ENCODE measurements around the gene TMEM72. TPM values are rescaled to one million over a fixed set of nuclear protein-coding genes. Genes with fewer than 3 reads are reported as not detected.

The TMEM72 gene
- total RNA-seq, 4 donors from 2014 or later, result not detected

DNA sequence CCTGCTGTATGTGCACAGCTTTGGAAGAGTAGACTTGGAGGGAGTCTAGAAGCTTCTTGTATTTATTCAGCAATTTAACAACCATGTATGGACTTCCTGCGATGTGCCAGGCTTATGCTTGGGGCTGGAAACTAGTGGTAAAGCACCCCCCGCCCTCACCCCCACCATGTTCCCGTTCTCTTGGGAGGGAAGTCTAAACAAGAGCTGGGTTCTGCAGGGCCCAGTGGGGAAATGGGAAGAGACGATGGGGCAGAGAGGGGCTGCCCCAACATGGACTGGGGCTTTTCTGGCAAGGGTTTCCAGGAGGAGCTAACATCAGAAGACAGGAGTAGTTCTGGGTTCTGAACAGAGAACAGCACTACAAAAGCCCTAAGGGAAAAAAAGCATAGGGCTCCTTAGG is 56.5 kb downstream of the TMEM72 start:
- intact Hi-C loops (cut with DNase I; ENCODE audit: low total_unique reads), result no loop called here
- TF ChIP-seq, protein P1, sequence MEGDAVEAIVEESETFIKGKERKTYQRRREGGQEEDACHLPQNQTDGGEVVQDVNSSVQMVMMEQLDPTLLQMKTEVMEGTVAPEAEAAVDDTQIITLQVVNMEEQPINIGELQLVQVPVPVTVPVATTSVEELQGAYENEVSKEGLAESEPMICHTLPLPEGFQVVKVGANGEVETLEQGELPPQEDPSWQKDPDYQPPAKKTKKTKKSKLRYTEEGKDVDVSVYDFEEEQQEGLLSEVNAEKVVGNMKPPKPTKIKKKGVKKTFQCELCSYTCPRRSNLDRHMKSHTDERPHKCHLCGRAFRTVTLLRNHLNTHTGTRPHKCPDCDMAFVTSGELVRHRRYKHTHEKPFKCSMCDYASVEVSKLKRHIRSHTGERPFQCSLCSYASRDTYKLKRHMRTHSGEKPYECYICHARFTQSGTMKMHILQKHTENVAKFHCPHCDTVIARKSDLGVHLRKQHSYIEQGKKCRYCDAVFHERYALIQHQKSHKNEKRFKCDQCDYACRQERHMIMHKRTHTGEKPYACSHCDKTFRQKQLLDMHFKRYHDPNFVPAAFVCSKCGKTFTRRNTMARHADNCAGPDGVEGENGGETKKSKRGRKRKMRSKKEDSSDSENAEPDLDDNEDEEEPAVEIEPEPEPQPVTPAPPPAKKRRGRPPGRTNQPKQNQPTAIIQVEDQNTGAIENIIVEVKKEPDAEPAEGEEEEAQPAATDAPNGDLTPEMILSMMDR (IDR thresholded peaks at IDR 0.05), result no peak
- no peak for TF ChIP-seq POLR2A (IDR thresholded peaks at IDR 0.05)
- 78 to 80% methylated on average over 4 of the region's 4 CpGs for WGBS, 2 donors
- no peak overlapping the region for H3K4me3 ChIP-seq (ENCODE audit: low read depth, poor library complexity, severe bottlenecking)
- DNase-seq (ENCODE audit: low spot score in 2 of 2), result peak in 1 of 2 donors; percentile 84

DNA sequence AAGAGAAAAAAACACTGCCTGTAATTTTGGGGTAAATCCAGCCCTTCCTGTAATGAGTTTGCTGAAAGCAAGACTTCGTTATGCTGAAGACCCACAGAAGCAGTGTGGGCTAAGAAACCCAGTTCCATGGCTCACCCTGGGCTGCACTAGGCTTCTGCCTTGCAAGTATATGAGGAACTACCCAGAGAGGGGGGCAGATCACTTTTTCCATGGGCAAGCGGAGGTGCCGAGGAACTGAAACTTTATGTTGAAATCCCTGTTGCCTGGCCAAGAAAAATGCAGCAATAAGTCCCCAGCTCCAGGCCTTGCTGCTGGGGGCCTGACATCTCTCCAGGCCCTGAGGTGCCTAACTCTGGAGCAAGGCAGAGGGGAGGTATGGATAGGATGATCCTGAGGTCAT is 57.0 kb downstream of the TMEM72 start:
- H3K4me3 ChIP-seq (ENCODE audit: low read depth, poor library complexity, severe bottlenecking), result no peak overlapping the region
- 45 to 48% methylated on average over 3 of the region's 3 CpGs for WGBS, 2 donors
- intact Hi-C loops (cut with DNase I; ENCODE audit: low total_unique reads), result no loop called here
- peak in 1 of 2 donors; percentile 91 for DNase-seq (ENCODE audit: low spot score in 2 of 2)
- no peak for TF ChIP-seq POLR2A (IDR thresholded peaks at IDR 0.05)
- TF ChIP-seq, protein P1 (IDR thresholded peaks at IDR 0.05), result no peak

DNA sequence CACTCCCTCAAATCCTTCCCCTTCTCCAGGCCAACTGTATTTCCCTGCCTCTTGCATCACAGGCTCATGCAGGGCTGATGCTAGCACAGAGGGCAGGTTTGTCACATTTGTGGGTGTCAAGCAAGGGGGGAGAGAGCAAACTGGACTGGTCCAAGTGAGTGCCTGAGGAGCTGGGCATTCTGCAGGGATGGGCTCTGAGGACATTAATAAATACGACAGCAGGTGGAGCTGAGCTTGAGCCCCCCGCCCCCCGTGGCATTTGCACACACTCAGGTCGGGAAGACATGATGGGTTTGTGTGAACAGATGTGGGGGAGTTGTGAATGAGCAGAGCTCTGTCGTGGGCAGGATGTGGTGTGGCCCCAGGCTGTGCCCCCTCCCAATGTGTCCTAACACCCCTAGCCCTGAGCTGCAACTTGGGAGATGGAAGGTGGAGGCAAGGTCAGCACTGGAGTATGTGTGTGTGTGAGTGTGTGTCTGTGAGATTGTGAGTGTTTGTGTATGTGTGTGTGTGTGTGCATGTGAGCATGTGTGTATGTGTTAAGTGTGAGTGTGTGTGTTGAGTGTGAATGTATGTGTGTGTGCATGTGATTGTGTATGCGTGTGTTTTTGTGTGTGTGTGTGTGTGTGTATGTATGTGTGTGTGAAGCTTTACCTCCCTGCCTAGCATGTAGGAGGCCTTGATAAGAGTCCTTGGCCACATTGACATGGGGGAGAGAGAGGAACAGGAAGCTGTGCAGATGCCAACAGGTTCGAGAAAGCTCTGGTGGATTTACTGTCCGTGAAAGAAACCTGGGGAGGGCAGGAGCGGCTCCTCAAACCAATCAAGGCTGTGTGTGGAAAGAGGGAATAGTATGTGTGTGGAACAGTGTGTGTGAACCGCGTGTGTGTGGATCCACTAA is 57.6 kb downstream of the TMEM72 start:
- no peak overlapping the region for H3K4me3 ChIP-seq (ENCODE audit: low read depth, poor library complexity, severe bottlenecking)
- intact Hi-C loops (cut with DNase I; ENCODE audit: low total_unique reads), result no loop called here
- TF ChIP-seq, protein P1 (IDR thresholded peaks at IDR 0.05), result no peak
- TF ChIP-seq POLR2A (IDR thresholded peaks at IDR 0.05), result no peak
- DNase-seq (ENCODE audit: low spot score in 2 of 2), result peak in 1 of 2 donors; percentile 76
- WGBS, 2 donors, result 82 to 83% methylated on average over 11 of the region's 11 CpGs

DNA sequence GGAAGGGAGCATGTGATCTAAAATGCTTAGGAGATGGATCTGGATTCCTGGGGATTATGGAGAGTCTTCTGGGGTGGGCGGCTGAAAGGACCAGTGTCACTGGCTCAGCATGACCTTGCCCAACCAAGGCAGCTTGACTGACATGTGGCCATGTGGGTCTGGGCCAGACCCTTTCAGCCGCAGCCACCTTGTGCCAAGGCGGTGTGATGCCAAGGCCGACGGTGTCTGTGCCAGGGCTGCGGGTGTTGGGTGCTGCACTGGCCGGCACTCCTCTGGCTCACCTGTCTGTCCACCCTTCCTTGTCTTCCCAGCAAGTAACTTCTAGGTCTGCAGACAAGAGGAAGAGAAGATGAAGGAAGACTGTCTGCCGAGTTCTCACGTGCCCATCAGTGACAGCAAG is 58.7 kb downstream of the TMEM72 start:
- H3K4me3 ChIP-seq (ENCODE audit: low read depth, poor library complexity, severe bottlenecking), result no peak overlapping the region
- DNase-seq (ENCODE audit: low spot score in 2 of 2), result peak in 1 of 2 donors; percentile 82
- TF ChIP-seq, protein P1 (IDR thresholded peaks at IDR 0.05), result no peak
- WGBS, 2 donors, result 92 to 96% methylated on average over 9 of the region's 9 CpGs
- intact Hi-C loops (cut with DNase I; ENCODE audit: low total_unique reads), result no loop called here

DNA sequence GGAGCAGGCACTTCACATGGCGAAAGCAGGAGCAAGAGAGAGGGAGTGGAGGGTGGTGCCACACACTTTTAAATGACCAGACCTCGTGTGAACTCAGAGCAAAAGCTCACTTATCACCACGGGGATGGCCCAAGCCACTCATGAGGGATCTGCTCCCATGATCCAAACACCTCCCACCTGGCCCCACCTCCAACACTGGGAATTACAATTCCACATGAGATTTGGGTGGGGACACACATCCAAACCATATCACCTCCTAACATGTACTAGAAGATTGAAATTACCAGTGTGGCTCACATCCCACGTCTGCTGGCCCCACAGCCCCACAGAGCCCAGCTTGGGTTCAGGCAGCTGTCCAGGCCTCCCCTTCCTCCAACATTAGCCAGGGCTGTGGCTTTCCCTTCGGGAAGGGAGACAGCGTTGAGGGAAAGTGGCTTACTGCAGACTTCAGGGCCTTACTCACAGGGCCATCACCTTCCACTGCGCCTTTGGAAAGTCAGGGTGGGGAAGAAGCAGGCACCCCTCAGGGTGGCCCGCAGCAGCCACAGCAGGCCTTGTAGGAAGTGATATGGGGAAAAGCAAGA is 59.8 kb downstream of the TMEM72 start:
- intact Hi-C loops (cut with DNase I; ENCODE audit: low total_unique reads), result no loop called here
- WGBS, 2 donors, result 96 to 97% methylated on average over 8 of the region's 8 CpGs
- peak in 1 of 2 donors; percentile 76 for DNase-seq (ENCODE audit: low spot score in 2 of 2)
- no peak overlapping the region for H3K4me3 ChIP-seq (ENCODE audit: low read depth, poor library complexity, severe bottlenecking)
- no peak for TF ChIP-seq POLR2A (IDR thresholded peaks at IDR 0.05)
- TF ChIP-seq, protein P1 (IDR thresholded peaks at IDR 0.05), result no peak

All from lower leg skin (tissue), 4 donors.